ENCODE results near the gene PLCH1. TPM values are rescaled to one million over a fixed set of nuclear protein-coding genes. Genes with fewer than 3 reads are reported as not detected.

Gene PLCH1, protein sequence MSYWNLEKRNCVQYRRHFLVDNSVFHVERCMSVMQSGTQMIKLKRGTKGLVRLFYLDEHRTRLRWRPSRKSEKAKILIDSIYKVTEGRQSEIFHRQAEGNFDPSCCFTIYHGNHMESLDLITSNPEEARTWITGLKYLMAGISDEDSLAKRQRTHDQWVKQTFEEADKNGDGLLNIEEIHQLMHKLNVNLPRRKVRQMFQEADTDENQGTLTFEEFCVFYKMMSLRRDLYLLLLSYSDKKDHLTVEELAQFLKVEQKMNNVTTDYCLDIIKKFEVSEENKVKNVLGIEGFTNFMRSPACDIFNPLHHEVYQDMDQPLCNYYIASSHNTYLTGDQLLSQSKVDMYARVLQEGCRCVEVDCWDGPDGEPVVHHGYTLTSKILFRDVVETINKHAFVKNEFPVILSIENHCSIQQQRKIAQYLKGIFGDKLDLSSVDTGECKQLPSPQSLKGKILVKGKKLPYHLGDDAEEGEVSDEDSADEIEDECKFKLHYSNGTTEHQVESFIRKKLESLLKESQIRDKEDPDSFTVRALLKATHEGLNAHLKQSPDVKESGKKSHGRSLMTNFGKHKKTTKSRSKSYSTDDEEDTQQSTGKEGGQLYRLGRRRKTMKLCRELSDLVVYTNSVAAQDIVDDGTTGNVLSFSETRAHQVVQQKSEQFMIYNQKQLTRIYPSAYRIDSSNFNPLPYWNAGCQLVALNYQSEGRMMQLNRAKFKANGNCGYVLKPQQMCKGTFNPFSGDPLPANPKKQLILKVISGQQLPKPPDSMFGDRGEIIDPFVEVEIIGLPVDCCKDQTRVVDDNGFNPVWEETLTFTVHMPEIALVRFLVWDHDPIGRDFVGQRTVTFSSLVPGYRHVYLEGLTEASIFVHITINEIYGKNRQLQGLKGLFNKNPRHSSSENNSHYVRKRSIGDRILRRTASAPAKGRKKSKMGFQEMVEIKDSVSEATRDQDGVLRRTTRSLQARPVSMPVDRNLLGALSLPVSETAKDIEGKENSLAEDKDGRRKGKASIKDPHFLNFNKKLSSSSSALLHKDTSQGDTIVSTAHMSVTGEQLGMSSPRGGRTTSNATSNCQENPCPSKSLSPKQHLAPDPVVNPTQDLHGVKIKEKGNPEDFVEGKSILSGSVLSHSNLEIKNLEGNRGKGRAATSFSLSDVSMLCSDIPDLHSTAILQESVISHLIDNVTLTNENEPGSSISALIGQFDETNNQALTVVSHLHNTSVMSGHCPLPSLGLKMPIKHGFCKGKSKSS (N-terminal part only)
- total RNA-seq = 4.5 TPM

DNA sequence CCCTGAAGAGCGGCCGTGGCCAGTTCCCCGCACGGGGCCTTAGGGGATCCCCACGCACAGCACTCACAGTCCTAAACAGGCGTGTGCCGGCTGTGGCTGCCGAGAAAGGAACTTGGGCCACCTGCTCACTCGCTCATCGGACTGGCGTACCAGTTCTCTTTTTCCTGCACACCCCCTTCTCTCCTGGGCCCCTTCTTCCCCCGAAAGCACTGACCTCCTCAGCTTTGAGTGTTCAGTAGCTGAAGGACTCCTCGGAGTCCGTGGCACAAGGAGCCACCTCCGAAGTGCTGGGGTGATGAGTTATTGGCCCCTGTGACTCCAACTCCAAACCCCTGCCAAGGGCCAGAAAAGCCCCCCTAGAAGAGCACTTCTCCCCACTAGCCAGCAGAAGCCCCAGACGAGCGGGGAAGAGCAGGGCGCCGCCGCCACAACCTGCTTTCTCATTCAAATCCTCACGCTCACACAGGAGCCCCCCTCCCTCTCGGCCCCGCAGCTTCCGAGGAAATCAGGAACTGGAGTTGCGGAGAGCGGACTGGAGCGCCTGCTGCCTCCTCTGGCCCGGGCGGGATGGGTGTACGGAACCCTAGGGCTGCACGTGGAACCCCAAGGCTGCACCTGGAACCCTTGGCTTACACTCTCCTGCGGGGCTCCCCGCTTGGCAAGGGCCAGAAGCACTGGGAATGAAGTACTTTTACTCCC, at the start of gene PLCH1:
Gene PLCH1, minus strand, starts transcription at position 446 of the 699 bp plus-strand sequence. CDS start 40,847 bp downstream, outside the sequence.
- peak; percentile 77 for DNase-seq (ENCODE audit: low spot score)
- ATAC-seq = peak; percentile 92
- intact Hi-C loops (cut with DNase I) = no loop called here

DNA sequence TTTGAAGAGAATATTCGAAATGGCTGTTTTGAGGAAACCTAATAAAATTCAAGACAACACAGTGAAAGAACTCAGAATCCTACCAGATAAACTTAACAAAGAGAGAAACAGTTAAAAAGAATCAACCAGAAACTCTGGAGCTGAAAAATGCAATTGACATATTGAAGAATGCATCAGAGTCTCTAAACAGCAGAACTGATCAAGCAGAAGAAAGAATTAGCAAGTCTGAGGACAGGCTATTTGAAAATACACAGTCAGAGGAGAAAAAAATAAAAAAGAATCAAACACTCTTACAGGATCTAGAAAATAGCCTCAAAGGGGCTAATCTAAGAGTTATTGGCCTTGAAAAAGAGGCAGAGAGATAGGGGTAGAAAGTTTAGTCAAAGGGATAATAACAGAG, 47.7 kb upstream of the PLCH1 start:
- no peak for DNase-seq (ENCODE audit: low spot score)
- intact Hi-C loops (cut with DNase I) = no loop called here
- no peak for ATAC-seq

DNA sequence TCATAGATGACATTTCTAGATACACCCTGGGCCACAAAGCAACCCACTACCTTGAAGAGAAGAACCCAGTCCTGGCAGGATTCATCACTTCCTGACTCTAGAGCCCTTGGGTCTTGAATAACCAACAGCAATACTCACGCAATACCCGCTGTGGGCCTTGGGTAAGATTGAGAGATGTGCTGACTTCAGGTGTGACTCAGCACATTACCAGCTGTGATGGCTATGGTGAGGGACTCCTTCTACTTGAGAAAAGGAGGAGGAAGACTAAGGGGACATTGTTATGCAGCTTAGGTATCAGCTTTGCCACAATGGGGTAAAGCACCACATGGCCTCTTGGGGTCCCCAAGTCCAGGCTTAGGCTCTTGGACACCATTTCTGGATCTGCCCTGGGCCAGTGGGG, 46.3 kb upstream of the PLCH1 start:
- DNase-seq (ENCODE audit: low spot score) = no peak
- no peak for ATAC-seq
- intact Hi-C loops (cut with DNase I) = no loop called here

DNA sequence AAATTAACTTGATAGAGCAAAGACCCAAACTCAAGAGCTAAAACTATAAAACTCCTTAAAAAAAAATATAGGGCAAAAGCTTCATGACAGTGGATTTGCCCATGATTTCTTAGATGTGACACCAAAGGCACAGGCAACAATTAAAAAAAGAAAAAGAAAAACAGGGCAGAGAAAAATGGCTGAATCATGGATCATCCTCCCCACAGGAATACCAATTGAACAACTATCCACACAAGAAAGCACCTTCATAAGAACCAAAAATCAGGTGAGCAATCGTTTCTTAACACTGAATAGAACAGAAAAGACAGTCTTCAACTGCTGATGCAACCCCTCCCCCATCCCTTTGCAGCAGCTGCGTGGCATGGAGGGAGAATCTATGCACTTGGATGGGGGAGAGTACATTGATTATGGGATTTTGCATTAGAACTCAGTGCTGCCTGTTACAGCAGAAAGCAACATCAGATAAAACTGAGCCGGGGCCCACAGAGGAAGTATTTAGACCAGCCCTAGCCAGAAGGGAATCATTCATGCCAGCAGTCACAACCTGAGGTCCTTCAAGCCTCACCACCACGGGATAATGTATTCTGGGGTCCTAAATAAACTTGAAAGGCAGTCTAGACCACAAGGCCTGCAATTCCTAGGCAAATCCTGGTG, 45.5 kb upstream of the PLCH1 start:
- ATAC-seq (no peak), DNase-seq (ENCODE audit: low spot score) (no peak)
- intact Hi-C loops (cut with DNase I) = no loop called here

DNA sequence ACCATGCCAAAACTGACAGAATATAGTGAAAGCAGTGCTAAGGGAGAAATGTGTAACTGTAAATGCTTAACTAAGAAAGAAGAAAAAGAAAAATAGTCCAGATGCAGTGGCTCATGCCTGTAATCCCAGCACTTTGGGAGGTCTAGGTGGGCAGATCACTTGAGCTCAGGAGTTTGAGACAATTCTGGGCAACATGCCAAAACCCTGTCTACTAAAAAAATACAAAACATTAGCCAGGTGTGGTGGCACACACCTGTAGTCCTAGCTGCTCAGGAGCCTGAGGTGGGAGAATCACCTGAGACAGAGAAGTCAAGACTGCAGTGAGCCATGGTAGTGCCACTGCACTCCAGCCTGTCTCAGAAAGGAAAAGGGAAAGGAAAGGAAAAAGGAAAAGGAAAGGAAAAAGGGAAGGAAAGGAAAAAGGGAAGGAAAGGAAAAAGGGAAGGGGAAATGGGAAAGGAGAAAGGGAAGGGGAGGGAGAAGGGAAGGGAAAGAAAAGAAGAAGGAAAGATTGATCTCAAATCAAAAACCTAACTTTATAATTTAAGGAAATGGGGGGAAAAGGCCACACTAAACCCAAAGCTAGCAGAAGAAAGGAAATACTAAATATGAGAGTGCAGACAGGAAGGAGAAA, 40.9 kb upstream of the PLCH1 start:
- intact Hi-C loops (cut with DNase I) = no loop called here
- no peak for ATAC-seq
- no peak for DNase-seq (ENCODE audit: low spot score)

DNA sequence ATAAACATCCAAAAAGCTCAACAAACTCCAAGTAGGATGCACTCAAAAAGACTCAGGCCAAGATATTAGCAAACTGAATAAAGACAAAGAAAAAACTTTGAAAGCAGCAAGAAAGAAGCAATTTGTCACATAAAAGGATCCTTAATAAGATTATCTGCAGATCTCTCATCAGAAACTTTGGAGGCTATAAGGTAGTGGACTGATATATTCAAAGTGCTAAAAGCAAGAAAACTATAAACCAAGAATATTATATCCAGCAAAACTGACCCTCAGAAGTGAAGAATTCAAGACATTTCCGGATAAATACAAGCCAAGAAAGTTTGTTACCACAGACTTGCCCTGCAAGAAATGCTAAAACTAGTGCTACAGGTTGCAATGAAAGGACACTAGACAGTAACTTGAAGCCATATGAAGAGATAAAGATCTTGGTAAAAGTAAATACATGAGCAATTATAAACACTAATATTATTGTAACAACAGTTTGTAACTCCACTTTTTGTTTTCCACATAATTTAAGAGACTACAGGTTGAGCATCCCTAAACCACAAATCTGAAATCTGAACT, 37.6 kb upstream of the PLCH1 start:
- ATAC-seq (no peak), DNase-seq (ENCODE audit: low spot score) (no peak)
- intact Hi-C loops (cut with DNase I) = no loop called here

DNA sequence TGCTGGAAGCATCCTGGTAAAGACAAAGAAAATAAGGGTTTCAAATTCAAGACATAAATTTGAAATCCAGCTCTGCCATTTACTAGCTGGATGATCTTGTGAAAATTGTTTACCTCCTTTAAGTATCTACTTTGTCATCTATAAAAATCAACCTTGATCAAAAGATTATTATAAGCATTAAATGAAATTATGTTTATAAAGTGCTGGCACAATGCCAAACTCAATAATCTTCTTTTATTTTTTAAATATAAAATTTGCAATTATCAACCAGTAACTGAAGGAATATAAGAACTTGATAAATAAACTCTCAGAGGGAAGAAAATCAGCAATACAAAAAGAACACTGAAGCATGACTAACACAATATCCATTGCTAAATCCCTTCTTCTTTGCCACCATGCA, 35.4 kb upstream of the PLCH1 start:
- intact Hi-C loops (cut with DNase I) = no loop called here
- no peak for DNase-seq (ENCODE audit: low spot score)
- no peak for ATAC-seq

DNA sequence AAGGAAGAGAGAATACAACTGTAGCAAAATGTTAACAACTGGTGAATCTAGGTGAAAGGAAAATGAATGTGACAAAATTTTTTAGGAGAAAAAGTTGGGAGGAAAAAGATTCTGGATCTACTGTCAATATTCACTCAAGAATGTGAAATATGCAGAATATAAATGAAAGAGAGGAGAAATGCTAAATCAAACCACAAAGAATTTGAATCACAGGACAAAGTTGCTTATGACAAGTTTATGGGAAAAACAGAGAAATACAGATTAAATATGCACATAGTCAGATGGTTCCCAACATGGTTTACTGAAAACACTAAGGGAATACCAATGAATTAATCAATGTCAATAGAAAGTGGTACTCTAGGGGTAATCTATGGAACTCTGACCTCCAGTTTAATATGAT, 33.6 kb upstream of the PLCH1 start:
- ATAC-seq = no peak
- intact Hi-C loops (cut with DNase I) = no loop called here
- no peak for DNase-seq (ENCODE audit: low spot score)

DNA sequence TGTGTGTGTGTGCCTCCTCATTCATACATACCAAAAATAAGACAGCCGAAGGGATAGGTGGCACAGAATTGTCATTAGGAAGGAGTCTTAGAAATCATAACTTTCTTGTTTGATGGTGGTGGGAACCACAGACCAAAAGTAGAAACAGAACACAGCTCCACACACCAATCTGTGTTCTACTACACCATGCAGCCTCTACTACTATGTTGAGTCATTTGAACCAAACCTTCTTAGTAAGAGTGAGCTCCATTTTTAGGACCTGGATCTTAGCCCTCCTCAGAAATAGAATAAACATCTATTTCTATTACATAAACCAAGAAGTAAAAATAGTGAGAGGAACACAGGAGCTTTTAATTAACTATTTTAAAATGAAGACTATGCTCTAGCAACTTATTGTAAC, 27.9 kb upstream of the PLCH1 start:
- ATAC-seq = no peak
- intact Hi-C loops (cut with DNase I) = no loop called here
- no peak for DNase-seq (ENCODE audit: low spot score)

DNA sequence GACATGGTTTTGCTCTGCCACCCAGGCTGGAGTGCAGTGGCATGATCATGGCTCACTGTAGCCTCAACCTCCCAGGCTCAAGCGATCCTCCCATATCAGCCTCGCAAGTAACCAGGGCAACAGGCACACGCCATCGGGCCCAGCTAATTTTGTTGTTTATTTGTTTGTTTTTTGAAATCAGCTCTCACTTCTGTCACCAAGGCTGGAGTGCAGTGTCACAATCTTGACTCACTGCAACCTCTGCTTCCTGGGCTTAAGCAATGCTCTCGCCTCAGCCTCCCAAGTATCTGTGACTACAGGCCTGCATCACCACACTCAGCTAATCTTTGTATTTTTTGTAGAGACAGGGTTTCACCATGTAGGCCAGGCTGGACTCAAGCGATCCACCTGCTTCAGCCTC, 26.3 kb upstream of the PLCH1 start:
- DNase-seq (ENCODE audit: low spot score) = no peak
- intact Hi-C loops (cut with DNase I) = no loop called here
- ATAC-seq = no peak

DNA sequence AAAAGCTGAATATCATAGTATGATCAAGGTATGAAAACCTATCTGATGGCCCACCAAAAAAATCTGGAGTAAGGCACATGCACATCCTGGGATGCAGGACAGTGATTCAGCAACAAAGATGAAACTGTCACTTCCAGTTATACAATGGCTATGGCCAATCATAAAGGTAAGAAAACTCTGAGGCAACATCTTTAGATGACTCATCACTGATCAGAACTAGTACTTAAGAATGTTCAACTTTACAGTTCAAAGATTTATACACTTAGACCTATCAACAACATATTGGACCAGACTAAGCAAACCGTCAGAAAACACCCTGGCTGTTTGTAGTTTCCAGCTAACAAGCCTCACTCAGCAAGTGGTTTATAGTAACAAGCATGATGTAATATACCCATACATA, 21.3 kb upstream of the PLCH1 start:
- DNase-seq (ENCODE audit: low spot score) (no peak), ATAC-seq (no peak)
- intact Hi-C loops (cut with DNase I) = no loop called here

DNA sequence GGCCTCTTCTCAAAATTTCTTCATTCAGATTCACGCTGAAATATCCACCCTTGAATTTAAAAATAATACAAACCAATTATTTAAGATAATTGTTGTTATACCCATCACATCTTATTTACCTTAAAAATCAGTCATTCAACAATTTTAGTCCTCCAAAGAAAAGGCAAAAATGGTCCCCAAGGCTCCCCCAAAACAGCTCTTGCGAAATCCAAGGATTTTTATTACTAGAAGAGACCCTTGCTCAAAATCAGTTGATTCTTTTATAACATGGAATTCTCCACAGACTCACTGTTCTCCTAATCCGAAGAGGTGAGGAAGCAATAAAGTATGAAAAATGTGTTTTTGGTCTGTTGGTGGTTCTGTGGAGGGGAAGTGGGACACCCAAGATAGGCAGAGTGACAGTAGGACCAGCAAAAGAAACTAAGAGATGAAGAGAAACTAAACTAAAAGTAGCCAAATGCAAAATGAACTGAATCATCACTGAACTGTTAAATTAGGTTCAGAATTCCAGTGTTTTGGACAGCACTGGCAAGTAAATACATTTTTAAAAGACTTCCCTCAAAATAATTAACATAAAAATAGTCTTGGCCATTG, 19.1 kb upstream of the PLCH1 start:
- no peak for ATAC-seq
- DNase-seq (ENCODE audit: low spot score) = no peak
- intact Hi-C loops (cut with DNase I) = no loop called here

DNA sequence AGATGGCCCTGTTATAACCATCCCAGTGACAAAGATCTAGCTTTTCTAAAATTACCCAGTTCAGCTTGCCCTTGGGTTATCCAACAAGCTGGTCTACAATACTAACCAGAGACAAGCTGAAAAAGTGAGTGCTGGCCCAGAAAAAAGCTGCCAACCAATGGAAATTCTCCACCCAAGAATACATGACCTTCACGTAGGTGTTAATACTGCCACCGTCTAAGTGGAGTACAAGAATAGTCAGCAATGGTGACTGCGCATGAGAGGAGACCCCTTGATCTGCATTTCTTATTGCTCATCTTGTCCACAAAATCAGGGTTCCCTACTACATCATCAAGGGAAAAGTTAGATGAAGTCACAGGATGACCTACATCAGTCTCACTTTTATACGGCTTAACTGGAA, 15.8 kb upstream of the PLCH1 start:
- DNase-seq (ENCODE audit: low spot score) (no peak), ATAC-seq (no peak)
- intact Hi-C loops (cut with DNase I) = no loop called here

DNA sequence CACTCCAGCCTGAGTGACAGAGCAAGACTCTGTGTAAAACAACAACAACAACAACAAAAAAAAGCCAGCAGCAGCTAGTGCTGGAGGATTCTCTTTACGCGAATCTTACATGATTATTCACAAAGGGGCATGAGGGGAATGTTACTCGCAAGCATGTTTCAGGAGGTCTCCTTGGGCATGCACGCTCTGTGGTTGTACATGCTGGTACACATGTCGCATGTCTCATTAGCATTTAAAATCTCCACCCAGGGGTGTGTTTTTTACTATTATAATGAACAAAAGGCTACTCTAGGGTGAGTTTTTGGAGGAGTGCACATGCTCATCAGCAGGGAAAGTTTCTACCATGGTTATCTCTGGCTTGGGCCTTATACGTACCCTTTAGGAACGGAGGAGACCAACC, 12.7 kb upstream of the PLCH1 start:
- intact Hi-C loops (cut with DNase I) = no loop called here

DNA sequence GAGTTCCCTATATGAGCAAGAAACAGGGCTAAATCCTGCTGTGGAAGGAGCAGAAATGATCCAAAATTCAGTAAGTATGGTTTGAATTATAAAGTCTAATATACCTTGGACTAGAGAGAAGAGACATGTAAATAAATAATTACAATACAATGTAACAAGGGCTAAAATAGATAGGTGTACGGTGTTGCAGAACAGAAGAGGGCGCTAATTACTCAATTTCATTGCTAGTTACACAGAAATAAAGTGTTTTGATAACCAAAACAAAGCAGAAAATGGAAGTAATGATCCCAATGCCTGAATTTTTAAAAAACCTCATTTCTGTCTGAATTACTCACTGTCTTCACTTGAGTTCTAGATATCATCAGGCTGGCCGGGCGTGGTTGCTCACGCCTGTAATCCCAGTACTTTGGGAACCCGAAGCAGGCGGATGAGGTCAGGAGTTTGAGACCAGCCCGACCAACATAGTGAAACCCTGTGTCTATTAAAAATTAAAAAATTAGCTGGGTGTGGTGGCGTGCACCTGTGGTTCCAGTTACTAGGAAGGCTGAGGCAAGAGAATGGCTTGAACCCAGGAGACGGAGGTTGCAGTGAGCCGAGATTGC, 8.3 kb upstream of the PLCH1 start:
- ATAC-seq (no peak), DNase-seq (ENCODE audit: low spot score) (no peak)
- intact Hi-C loops (cut with DNase I) = no loop called here

More for the DNA sequence above, 12.7 kb upstream of the PLCH1 start:
- DNase-seq (ENCODE audit: low spot score) (no peak), ATAC-seq (no peak)

DNA sequence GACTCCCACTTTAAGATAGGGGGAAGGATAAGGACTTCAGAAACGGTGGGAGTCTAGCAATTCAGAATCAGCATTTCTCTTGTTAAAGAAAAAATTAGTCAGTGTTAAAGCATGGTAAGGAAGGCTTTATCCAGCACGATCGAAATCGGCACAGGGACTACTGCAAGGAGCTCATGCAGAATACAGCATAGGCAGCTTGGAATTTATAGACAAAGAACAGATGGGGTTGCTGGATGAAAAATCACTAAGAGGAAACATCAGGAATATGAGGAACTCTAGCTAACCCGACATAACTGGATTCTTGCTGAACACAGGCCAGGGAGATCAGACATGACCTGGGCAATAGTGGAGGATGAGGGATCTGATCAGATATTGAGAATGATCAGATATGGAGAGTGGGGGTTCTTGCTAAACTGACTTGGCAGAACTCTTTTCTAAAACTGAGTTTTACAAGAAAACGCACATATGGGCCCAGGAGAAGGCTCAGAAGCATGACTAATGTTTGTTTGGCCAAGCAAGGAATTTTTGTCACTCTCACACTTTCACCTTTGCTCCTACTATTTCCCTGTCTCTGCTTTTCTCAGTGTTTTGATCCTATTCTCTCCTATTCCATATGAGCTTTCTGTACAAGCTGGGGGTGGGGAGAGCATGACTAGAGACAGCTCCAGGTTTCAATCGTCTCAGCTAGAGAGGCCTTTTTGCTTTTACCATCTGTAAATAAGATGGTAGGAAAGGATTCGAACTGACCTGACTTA, 3.9 kb upstream of the PLCH1 start:
- ATAC-seq (no peak), DNase-seq (ENCODE audit: low spot score) (no peak)
- intact Hi-C loops (cut with DNase I) = no loop called here
